Kasumi-1 (cell line): ENCODE data around the gene SEC61G.

Experiments used
- DNase-seq, 2 experiments: peaks; one replicate each; lab custom pipeline; 2025; lab: John Stamatoyannopoulos, UW

The SEC61G gene

DNA sequence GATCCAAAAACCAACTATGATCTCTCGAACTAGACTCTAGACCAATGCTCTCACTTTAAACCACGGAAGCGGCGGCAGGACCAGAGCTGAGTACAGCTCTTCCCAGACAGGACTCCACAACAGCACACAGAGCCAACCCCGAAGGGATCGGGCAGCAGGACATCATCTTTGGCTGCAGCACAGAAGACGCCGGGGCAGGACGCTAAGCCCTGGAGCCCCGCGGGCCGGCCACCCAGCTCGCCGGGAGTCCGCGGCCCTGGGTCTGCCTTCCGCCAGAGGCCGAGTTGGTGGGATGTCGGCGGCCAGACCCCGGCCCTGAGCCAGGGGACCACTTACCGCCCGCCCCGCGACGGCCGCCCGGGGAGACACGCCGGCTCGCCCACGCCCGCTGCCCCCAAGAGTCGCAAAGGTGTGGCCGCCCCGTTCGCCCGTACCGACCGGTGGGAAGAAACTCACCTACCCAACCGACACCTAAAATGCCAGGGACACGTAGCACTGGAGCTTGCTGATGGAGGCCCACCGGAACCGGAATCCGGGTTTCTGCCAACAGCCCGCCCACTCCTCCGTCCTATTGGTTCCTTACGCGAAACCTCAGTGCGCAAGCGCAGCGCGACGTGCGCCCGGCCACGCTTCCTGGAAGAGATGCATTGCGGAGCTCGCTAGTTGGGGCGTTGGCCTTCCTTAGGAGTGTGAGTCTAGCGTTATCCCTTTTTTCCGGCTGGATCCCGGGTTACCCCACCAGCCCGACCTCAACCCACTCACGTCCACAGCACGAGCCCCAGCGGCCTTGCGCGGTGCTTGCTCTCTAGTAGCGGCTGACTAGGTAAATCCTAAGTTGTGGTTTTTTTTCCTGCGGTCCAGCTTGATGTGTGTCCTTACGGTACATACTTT is at the start of gene SEC61G:
TSS of gene SEC61G (minus strand) at position 510 of the 891 bp plus-strand sequence. CDS start 1,623 bp downstream, outside the sequence.
- DNase-seq: peak; percentile 97 to 99

DNA sequence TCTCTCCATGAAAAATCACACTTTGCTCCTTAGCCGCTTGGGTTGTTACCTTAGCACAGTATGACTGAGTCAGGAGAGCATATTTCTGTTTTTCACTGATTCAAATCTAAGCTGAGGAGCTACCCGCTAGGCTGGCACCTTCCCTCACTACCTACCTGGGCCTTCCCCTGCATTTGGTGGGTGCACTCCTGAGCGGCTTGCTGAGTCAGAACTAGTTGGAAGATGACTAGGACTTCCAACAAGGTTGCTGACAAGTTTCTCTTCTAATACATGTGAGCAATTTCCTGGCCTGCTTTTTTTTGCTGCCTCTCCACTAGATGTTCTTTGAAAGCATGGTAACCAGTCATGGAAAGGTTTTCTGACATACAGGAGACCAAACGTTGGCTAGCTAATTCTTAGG is 43.8 kb upstream of the SEC61G start:
- DNase-seq: no peak

DNA sequence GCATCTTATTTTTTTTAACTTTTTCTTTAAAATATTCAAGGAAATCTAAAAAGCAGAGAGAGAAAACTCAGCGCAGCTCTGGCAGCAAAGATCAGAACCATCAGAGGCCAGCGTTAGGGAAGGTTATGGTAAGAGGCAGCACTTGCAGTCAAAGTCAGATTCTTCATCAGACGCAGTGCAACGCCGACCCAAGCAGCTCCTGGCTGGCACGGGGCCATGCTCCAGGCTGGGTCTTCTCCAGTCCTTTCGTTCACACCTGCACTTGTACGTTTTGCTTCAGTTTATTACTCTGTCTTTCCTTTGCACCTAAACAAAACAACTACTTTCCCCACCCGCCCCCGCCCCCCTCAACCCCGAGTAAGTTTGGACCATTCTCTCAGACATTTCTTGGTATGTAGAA is 43.1 kb upstream of the SEC61G start:
- no peak for DNase-seq

DNA sequence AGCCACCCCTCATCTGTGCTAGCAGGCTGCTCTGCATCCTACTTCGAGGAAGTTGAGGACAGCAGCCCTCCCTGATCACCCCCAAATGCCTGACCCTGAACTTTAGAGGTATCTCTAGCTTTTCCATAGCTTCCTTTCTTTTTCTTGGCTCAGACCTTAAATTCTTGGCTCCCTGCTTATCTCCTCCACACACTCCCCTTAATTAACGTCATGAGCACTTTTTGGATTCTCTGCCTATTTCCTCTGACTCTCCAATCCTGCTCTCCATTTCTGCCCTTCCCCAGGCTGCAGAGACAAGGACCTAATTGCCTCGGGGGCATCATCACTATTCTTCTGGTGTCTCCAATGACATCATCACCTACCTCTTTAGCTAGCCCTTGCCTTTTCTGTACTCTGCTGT is 40.8 kb upstream of the SEC61G start:
- DNase-seq: no peak

DNA sequence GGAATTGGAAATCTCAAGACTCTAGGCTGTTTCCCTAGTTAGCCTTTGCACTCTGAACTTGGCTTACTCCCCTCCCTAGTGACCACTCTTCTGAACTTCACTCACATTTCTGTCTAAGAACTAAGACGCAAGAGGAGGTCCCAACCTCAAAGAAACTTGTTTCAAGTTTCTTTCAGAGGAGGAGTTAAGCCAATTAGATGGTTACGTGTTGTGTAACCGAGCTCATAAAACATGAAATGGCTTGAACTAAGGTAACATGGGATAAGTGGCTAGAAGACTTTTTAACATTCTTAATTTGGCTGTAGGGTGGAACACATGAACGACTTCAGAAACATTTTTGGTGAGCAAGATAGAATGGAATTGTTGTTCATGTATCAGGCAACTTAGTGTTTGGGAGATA is 39.5 kb upstream of the SEC61G start:
- no peak for DNase-seq

DNA sequence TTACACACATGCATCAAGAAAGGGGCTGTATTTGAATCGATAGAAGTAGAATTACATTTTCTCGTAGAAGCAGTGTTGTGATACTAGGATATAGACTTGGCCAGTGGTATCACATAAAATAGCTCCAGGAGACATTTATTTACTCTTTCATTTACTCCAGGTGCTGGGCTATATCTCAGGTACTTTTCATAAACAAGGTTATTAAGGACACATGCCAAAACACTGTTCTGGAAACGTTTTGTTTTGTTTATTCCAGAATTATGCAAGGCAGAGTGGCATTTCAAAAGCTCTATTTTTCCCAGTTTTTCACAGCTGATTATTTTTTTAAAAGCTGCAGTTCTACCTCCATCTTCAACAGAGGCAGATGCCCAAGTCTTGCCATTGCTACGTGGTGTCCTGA is 37.8 kb upstream of the SEC61G start:
- DNase-seq: no peak

DNA sequence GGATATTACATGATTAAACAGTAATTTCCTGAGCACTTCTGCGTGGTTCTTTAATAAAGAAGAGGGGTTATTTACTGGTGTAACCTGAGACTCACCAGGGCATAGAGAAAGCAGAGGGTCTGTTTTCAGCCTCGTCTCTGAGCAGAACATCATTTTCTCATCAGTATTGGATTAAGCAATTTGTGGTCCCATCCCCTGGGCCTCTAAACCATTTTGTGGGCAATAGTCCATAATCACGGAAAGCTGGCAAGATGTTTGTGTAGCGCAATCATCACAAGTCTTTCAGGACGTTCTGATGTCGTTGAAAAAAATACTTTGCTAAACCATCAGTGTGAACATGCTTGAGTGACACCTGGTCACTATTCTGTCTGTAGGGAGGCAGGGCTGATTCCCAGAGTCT is 37.1 kb upstream of the SEC61G start:
- DNase-seq: no peak

DNA sequence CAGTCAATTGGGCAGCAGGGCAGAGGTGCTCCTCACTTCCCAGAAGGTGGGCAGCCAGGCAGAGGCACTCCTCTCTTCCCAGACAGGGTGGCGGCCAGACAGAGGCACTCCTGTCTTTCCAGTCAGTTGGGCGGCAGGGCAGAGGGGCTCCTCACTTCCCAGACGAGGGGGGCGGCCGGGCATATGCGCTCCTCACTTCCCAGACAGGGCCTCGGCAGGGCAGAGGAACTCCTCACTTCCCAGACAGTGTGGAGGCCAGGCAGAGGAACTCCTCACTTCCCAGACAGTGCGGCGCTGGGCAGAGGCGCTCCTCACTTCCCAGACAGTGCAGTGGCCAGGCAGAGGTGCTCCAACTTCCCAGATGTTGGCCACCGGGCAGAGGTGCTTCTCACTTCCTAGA is 33.4 kb upstream of the SEC61G start:
- DNase-seq: no peak

DNA sequence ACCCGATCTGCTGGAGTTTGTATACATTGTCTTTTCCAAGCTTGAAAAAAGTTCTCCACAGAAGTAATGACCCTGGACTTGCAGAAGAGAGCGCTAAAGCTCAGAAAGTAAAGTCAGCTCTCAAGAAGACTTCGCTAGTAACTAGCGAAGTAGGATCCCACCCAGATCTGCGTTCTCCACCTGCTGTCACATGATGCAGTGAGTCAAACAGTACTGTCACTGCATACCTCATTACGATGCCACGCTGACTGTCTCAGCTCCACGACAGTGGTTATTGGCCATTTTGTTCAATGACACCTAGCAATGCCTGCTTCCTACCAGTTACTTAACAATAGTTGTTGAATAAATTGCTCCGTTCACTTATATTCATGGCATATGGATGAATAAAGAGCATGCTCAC is 29.7 kb upstream of the SEC61G start:
- peak; percentile 95 to 97 for DNase-seq

DNA sequence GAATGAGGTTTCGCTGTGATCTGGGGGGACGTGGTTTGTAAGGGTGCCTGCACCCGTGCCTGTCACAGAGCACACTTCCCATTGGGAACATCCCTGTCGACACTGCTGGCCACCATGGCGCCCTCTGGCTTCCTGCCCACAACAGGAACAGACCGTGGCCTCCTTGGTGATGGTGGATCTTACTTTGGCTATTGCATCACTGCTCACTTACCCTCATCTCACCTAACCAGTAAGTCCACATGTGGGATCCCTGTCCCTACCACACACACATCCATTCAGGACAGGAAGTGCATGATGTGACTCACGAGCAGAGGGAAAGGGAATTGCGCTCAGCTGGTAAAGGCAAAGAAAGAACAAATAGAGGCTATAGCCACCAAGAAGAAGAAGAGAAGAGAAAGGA is 26.2 kb upstream of the SEC61G start:
- DNase-seq: no peak

DNA sequence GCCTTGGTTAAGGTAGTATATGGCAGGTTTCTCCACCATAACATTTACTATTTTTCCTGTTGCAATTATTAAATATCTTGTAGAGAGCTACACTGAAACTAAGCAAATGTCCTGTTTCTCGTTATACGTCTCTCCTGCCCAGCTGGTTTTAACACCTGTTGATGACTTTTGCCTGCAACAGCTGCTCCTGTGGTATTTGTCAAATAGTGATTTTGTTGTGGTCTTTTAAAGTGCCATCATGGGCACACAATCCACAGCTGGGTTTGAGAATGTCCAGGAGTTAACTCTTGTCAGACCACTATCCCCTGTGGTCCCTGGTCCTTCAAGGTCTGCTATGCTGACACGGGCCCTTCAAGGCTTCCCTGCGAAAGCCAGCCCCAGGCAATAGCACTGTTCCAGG is 24.9 kb upstream of the SEC61G start:
- no peak for DNase-seq

DNA sequence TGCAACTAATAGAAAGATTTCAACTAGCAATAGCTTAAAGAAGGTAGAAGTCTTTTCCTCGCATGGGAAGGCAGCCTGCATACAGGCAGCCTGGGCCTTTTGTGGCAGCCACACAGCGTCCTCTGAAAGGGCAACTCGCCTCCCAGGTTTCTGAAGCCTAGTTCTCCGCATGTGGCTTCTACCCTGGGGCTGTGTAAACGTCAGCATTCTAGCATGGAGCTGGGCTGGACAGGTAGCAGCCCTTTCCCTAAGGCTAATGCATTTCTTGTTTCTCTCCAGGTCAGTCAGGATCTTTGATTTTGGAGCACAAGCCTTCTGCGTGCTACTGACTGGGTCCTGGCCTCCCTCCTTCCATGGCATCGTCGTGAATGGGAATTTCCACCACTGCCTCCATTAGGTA is 23.8 kb upstream of the SEC61G start:
- DNase-seq: no peak

DNA sequence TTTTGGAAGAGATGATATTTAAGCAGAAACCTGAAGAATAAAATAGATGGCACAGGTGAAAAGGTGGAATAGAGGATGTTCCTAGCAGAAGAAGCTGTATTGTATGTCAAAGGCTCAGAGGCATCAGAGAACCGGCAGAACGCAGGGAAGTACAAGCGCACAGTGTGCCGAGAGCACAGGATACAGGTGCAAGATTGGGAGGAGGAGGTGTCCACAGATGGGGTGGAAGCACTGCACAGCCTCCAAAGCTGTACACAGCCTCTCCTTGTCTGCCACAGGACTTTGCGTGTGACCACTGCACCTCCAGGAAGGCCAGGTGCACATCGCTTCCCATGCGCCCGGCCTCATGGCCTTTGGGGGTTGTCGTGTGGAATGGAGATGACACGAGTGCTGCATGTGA is 23.3 kb upstream of the SEC61G start:
- DNase-seq: no peak

DNA sequence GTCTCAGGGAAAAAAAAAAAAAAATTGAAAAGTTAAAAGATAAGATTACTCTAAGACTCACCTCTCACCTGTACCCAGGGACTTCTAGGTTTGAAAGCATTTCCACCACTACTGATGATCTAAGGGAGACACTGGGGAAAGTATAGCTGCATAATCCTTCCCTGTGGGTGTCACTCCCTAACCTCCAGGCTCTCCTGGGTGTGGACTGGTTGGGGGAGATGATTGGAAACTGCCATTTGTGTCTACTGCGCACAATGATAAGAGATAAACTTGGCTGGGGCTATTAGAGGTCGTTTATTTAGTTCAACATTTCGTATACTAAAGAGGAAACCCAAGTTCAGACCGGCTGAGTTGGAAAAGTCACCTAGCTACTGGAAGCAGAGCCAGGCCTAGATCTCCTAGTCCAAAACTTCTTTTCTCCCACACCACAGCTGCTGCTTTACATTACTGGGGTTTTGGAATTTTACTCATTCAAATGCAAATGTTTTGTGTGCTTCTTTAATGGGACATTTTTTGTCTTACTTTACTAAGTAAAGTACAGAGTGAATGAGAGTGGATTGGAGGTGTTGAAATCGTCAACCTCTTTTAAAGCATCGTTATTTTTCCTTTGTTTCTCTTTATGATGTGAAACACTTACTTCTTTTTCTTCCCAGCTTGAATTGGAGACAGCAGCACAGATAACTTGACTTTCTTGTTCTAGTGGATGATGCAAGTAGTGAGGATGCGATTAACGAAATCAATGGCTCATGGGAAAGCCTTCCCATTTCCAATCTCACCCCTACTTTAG is 22.3 kb upstream of the SEC61G start:
- DNase-seq: no peak

DNA sequence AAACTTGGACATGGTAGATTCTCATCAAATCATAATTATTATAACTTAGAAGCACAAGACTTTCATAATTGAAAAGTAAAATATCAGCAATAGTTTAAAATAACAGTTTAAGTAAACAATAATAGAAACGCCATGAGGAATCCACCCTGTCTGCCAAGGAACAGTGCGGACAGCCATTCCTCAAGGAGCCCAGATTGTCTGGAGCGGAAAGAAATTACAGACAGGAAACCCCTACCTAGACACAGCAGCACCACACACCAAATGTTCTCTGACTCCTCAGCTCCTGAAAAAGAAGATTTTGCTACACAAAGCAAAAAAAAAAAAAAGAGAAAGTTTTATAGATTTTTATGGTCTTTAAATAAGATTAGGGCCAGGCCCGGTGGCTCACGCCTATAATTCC is 21.5 kb upstream of the SEC61G start:
- no peak for DNase-seq

DNA sequence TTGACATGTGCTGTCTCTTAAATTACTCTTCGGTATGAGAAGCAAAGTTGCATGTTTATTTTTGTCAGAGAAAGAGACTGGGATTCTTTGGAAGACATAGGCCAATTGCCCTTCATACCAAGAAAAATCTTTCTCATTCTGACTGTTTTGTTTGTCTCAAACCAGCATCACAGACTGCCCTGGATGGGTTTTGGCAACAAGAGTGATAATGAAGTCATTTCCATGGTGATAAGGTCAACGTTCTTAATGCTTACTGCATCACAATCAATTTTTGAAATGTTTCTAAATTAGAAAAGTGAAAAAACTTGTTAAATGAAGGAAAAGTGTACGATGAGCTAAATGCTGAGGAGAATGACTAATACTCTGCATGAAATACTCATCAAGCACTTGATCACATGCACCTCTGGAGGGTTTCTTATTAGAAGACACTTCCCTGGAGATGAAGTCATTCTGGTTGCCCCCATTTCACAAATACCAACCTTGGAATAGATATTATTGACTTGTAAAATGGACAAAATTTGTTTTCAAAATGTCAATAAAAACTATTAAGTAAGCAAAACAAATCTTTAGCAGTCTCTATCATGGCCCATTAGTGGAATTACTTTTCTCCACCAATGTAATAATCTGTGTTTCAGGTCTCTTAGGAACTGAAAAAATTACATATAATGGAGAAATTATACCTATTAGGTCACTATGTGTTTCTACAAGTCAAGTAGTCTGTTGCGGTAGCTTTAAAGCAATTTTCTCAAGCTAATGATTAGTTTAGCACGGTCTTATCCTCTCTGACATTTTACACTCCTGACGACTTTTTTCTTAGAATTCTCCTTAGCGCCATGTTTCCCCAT is 19.9 kb upstream of the SEC61G start:
- no peak for DNase-seq

DNA sequence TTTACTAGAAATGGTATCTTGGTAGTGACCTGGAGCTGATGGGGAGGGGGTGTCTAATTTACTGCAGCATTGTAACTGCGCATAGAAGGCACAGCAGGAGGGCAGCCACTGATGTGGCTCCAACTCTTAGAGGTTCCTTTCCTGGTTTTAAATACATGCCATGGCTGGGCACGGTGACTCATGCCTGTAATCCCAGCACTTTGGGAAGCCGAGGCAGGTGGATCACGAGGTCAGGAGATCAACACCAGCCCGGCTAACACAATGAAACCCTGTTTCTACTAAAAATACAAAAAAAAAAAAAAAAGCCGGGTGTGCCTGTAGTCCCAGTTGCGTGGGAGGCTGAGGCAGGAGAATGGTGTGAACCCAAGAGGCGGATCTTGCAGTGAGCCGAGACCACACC is 19.2 kb upstream of the SEC61G start:
- no peak for DNase-seq

DNA sequence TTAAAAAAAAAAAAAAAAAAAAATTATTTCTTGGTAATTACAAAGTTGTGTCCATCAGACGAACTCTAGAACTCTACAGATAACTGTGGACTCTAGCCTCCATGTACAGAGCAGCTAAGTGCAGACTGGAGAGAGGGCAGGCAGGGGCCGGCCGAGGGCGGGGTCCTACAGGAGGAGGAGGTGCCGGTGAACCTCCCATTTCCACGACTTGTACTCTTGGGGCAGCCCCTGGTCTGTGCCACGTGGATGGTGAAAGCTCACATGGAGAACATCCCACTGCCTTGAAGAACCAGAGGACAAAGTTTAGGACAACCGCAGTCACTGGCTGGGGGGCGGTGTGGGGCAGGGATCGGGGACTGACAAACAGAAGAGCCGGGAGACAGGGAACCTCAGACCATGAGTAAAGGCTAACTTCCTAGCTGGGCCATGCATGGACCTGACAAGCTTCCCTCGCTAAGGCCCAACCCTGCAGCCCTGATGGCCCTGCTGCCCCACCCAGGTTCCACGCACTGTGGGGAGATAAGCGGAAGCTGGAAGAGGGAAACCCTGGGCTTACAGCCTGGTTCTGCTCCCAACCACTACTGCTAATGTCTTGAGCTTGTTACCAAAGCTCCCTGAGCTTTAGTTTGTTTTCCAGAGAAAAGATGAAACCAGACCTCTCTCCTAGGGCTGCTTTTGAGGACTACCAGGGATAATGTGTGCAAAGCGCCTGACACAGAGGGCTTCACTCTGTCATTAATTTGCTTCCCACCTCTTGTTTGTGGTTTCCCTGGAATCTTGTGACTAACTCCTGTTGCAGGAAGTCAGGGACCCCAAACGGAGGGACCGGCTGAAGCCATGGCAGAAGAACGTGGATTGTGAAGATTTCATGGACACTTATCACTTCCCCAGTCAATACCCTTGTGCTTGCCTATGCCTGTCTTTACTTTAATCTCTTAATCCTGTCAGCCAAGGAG is 16.1 kb upstream of the SEC61G start:
- DNase-seq: no peak

DNA sequence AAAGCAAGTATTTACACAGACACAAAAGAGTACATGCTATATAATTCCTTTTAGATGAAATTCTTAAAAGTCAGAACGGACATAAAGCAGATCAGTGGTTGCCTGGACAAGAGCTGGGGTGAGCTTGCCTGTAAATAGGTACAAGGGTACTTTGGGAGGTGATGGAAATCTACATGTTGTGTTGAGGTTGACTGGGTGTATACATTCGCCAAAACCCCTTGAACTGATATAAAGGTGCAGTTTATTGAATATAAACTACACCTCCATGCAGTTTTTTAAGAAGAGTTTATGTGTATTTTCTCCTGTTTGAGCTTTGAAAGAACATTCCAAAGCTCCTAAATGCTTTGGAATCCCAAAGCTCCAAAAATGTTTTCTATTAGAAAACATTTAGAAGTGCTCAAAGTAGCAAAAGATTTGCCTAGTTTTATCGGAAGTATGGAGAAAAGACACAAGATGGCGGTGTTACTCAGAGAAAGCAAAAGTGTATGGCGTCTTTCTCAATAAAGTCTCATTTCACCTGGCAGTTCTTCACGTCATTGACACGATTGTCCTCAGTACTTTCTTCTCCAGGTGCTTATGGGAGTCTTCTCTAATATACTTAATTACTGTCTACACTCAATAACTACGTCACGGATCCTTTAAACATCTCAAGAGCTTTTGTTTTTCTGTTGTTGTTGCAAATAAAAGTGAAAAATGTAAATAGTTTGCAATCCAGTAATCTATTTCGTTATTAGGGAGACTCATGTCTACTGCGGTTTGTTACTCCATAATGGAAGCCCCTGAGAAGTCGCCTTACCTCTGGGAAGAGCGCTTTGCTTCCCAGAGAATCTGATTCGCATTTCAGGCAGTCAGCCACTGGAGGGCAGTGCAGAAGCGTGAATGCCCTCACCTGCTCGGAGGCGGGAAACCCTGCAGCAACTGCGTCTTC is 14.7 kb upstream of the SEC61G start:
- peak; percentile 80 to 81 for DNase-seq

DNA sequence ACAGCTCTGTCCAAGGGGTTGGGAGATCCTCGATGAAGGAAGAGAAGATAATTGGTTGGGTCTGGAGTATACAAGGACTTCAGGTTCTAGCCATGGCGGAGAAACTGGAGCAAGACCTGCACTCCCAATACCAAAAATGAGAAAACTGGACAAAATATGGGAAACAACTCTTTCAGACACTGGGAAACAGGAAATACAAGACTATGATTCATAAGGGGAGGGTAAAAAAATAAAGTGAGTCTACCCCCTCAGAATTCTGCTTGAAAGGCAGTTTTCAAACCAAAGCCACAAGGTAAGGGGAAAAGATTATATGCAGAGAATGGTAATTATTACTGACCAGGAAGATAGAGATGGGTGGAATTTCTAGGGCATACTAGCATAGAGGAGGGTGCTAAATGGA is 10.2 kb upstream of the SEC61G start:
- DNase-seq: no peak
